Stimulated activated CD4-positive, alpha-beta T cell treated with anti-CD3 and anti-CD28 coated beads, Interleukin-2, amount 100 ng/mL, for 24 hours (primary cell): ENCODE data around the gene VAC14.
"Not testable (repeated sequence)": the region's sequence is repeated elsewhere in the genome, so short reads cannot be mapped to it uniquely, and the experiment has no call there.

Experiments used
- DNase-seq, 2 donors: peaks; one replicate each; pipeline ENCODE4 v3.0.0-alpha.2; 2020

The VAC14 gene

DNA sequence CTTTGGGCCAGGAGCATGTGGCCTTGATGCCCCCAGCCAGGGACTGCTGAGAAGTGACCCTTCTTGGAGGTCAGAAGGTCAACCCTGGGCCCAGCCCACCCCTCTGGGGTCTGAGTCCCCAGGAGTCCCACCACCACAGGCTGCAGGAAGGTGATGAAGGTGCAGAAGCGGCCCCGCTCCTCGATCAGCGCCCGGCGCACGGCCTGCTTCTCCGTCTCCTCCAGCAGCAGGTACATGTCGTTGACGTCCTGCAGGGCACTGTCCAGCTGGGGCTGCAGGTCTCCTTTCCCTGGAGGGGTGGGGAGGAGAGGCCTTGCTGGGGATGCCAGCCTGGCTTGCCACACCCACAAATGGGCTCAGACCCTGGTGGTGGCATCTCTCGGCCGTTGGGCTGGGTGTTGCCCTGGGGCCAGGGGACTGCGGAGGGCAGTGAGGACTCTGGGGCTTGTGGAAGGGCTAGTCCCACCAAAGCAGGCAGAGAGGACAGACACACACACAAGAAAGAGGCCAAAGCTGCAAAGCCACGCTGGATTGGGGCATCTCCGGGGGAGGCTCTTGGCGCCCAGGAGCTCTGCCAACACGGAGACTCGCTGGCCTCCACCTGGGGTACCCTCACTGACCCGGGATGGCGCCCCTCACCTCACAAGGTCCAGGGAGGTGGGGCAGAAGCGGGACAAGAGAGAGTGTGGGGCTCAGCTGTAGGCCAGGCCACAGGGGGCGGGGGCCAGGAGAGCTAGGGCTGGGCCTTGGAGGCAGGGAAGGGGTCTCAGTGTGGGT lies 122.6 kb downstream of the VAC14 start:
- DNase-seq, result no peak

- no peak for DNase-seq
Measured at GRCh38 chr16:70677499-70678120, 123.3 kb downstream of the VAC14 start.

DNA sequence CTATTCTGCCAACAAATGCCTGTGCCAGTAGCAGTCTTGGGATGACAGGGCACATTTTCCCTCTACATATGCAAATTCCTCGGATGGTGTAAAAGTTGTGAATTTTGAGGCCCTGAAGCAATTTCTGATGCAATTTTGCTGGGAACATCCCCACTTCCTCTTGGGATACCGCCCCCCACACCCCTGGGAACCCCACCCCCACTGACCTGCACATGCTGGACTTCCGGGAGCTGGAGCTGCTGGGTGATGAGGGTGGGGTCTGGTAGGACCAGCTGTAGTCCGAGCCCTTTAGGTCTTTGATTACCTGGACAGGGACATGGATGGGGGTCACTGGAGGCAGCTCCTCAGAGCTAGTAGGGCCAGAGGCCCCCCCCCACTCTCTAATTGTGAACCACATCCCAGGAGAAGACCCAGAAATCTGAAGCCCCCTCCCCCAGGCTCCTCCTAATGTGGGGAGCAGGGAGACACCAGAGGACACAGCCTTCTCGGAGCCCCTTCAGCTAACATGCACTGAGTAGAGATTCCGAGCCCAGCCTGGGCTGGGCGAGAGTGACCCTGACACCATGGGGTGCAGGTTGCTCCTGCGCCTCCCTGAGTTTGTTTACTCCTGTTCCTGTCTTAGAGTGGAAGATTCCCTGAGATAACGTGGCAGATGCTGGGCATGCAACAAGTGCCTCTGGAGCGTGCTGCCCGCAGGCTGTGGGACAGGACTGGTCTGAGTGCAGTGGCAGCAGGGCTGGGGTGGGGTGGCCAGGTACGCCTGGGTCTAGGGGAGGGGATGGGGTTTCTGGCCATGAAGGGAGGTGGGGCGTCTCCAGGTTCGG lies 124.1 kb downstream of the VAC14 start:
- no peak for DNase-seq

GRCh38 chr16:70675851-70676513 lies 125.0 kb downstream of the VAC14 start:
- DNase-seq, result no peak

- DNase-seq, result no peak
Measured at GRCh38 chr16:70674221-70675014, 126.5 kb downstream of the VAC14 start.

DNA sequence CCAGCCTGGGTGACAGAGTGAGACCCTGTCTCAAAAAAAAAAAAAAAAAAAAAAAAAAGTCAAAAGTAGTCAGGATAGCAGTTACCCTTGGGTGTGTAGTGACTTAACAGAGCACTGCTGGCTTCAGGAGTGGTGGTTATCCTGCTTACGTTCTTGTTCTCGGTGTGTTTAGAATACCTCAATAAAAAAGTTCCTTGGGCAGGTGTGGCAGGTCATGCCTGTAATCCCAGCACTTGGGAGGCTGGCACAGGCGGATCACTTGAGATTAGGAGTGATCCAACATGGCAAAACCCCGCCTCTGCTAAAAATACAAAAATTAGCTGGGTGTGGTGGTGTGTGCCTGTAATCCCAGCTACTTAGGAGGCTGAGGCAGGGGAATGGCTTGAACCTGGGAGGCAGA lies 130.0 kb downstream of the VAC14 start:
- DNase-seq, result not testable (repeated sequence)

GRCh38 chr16:70670175-70670574 lies 130.8 kb downstream of the VAC14 start:
- DNase-seq, result no peak

DNA sequence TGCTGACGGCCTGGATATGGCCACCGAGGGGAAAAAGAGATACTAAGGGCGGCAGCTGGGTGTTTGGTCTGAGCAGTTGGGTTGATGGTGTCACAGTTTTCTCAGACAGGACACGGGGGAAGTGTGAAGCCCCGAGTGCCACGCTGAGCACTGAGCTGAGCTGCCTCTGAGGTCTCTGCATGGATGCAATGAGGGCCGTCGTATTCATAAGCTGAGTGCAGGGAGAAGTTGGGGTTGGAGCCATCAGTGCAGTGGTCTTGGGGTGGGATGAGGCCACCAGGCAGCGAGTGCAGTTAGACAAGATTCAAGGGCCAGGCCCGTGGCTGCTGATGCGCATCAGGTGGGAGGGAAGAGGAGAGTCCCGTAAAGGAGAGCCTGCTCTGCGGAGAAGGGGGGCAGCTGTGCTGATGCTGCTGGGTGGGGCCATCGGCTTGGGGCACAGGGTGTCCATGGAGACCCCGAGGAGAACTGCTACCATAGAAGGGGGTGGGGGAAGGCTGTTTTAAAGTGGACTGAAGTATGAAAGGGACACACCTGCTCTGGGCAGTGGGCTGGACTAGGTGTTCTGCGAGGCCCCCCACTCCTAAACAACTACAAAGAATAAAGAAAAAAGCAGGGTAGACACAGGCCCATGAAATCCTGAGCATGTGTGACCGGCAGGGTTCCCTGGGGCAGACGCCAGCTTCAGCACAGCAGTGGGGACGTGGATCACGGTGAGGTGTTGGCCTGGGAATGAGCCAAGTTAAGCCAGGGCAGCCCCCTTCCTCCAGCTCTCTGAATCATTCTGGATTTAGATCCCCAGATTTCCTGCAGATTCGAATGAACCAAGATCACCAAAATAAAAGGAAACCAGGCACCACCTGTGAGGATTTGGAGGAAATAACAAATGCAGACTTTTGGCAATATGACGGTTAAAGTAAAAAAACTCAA lies 134.9 kb downstream of the VAC14 start:
- DNase-seq, result no peak

GRCh38 chr16:70665113-70665694 lies 135.8 kb downstream of the VAC14 start:
- no peak for DNase-seq

- DNase-seq, result no peak
Measured at GRCh38 chr16:70664325-70665112, 136.4 kb downstream of the VAC14 start.

- DNase-seq, result no peak
Measured at GRCh38 chr16:70663524-70664324, 137.2 kb downstream of the VAC14 start.

DNA sequence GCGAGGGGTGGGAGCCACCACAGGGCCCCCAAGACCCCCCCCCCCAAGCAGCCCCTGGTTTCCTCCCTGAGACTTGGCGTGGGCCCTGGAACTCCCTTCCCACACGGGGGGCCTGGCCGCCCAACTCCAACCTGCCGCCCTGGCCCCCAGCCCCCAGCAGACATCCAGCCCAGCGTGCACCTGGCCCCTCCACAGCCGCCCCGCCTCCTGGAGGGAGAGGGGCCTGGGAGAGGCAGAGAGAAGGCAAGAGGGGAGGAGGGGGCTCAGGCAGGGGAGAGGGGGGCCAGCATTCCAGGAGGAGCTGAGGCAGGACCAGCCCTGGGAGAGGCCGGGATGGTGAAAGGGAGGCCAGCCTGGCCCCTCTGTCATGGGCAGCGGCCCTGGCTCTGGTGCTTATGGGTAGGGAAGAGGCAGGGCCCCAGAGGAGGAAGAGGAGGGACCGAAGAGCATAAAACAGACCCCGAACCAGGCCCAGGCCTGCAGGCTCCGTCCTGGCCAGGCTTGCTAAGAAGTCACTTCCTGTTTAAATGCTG lies 137.9 kb downstream of the VAC14 start:
- DNase-seq, result no peak

- DNase-seq, result no peak
Measured at GRCh38 chr16:70661918-70662641, 138.9 kb downstream of the VAC14 start.

DNA sequence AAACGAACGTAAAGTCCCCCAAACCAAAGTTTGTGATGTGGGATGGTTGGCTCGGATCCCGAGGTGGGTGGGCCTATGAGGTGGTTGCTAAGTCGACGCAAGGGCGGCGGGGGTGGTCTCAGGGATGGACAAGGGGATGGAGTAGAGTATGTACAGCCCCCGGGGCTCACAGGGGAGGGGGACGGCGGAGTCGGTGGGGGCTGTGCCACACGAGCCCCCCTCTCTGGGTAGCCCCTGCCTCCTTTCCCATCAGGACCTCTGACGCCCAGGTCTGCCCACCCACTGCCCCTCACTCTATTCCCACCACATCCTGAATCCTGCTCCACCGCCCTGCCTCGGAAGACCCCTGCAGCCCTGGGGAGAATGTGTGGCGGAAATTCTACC lies 139.4 kb downstream of the VAC14 start:
- DNase-seq, result no peak

DNA sequence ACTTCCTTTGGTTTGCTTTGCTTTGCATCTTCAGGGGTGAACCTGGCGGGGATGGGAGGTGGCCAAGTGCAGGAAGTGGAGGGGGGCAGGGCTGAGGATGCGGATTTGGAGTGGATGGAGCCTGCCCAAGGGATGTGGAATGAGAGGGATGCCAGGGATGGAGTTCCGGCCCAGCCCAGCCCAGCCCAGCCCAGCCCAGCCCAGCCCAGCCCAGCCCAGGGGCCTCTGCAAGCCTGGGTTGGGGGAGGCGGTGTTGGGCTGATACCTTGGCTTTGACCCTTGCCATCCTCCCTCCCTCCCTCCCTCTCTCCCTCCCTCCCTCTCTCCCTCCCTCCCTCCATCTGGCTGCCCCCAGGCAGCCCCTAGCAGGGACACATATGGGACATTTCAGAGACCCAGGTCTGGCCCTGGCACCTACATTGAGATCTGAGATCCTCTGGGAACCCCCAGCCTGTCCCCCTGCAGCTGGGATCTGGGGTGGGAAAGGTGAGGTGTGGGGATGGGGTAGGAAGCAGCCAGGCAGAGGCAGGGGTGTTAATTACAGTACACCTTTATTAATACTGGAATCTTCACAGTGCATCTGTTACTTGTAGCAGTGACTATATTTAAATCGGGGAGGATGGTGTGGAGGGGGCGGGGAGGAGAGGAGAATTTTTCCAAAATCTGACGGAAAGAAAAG lies 140.1 kb downstream of the VAC14 start:
- DNase-seq, result no peak

GRCh38 chr16:70659953-70660671 lies 140.8 kb downstream of the VAC14 start:
- no peak for DNase-seq

DNA sequence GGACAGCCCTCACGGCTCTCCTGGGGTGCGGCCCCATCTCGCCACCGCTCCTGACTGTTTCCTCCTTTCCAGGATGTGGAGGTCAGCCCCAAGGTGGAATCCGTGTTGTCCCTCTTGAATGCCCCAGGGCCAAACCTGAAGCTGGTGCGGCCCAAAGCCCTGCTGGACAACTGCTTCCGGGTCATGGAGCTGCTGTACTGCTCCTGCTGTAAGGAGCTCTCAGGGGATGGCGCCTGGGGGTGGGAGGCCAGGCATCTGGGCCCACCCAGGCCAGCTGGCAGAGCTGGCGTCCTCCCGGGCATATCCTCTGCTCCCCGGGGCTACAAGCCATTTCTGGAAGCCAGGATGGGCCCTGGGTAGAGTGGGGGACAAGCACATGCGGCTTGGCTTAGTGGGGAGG lies 141.4 kb downstream of the VAC14 start:
- DNase-seq, result no peak
